A204.1 (cell line): ENCODE data around the gene GAB2.

ENCODE experiments used
- FAIRE-seq: peaks from 2 replicates; lab custom pipeline; 2012; peaks lifted over from hg19 to GRCh38; lab: Jason Lieb, UNC

The GAB2 gene

DNA sequence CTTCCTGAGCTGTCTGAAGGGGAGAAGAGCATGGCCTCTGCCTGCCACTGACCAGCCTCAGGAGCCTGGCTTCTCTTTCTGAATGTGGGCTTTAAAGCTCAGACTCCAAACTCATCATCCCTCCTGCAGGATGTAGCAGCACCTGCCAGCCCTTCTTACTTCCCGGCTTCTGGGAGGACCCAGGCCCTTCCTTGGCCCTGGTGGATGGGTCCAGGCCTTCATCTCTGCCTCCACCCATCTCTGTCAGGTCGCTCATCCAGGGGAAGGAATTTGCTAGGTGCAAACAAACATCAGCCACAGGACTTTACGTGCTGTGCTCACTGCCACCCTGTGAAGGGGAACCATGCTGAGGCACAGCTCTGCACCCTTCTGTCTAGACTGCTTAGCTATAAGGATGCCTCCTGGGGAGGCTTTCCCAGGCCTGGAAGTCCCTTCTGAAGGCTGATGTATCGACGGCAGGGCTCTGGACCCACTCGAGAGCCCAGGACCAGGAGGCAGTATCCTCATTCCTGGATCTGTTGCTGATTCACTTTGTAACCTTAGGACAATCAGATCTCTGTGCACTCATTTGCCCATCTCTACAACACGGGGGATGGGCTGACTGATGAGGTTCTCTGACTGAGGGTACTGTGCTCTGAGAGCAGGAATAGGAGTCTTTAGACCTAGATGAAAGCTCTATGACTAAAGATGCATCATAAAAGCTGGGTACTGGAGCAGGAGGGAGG lies 198.0 kb downstream of the GAB2 start:
- no peak for FAIRE-seq

DNA sequence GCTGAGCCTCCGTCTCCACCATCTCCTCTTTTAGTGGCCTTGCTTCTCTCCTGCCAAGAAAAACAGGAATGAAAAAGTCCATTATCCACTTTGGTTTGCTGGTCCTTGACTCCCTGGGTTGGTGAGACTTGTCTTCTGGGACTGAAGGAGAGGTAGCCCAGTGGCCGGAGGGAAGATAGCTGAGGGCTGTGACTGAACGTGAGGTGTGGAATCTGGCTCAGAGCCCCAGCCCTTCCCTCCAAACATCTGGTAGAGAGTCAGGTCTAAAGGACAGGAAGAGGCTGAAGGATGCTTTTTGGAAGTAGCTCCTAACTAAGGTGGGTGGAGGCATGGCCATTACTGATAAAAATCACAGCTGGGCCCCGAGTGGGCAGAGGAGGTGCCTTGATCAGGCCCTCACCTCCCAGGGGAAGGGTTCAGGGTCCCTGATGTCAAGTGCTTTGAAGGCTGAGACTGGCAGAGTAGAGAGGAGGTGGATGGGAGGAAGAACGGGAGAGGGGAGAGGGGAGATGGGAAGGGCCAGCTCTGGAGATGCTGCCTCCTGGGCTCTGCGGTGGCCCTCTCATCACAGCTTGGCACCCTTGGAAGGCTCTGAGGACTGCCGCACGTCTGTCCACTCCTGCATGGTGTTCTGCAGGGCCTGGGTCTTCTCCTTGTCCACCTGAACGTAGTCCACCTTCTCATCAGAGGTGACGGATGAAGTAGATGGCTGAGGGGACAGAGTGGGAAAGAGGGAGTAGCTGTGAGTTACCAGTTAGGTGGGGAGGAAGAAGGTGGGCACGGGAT lies 198.7 kb downstream of the GAB2 start:
- no peak for FAIRE-seq

DNA sequence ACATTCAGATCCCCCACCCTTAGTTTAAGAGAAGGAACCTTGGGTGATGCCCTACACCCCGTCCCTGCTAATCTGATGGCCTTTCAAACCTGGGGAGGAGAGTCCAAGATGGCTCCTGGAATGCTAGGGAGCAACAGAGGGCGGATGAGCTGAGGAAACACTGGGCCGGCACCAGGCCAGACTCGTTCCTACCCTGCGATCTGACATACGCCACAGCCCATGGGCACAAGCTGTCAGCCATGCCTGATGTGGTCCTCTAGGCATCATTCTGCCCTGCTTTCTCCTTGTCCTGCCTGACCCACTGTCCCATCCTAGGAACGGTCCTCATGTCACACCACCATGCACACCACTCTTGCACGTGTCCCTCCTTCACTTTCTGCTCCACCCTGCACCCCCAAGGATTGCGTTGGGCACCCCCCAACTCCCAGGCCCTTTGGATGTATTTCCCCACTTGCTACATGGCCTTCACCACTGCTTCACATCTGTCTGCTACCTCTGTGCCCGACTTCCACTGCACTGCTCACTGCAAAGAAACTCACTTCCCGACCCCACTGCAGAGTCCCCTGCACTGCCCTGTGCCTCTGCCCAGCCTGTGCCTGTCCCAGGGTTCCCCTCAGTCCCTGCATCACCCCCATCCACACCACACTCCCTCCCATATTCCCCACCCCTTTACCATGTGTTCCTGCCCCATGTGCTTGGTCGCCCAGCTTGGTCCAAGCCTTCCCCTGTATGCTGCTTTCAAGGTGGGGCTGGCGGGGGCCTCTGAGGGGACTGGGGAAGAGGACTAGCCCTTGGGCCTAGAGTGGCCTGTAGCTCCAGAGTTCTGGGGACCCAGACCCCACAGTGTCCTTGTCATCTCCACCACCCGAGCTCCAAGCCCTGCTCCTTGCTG lies 199.7 kb downstream of the GAB2 start:
- FAIRE-seq = no peak

DNA sequence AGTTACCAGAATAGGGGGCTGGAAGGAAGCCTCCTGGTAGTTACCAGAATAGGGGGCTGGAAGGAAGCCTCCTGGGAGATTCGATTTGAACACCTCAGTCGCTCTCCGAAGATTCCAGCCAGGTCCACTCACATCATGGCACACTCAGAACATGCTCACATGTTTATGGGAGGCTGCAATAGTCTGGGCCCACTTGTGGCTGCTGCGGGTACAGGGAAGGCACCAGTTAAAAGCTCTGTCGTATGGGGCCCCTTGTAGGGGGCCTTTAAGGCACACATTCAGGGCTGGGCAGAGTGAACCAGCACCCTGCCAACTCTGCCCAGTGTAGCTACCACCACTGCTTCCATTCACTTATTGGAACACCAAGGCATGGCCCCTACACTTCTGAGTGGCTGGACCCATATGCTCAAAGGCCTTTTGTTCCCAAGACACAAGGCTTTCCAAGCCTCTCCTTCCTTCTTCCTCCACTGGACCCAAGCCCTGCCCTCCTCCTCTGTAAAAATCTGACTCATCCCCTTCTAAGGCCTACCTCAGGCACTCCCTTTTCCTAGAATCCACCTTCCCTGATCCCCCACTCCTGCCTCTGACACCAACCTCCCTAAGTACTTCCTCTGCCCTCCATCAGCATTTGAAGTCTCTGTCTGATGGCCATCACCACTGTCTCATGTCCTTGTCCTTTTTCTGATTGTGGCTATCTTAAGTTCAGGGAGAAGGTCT lies 200.9 kb downstream of the GAB2 start:
- no peak for FAIRE-seq

DNA sequence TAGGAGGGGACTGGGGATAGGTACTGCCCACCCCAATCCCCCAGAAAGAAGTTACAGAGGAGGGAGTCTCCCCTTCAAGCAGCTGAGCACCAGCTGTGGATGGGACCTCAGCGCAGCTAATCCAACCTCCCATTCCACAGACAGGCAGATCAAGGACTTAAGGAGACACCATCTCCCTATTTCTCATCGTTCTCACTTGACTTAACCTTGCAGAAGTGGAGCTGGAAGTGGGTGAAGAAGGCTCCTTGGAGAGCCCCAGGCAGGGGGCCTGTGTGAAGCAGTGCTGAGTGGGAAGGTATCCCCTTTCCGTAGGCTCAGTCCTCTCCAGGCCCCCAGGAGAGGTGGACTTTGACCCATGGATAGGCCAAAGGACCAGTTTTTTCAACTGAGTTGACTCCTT lies 201.6 kb downstream of the GAB2 start:
- FAIRE-seq = no peak

DNA sequence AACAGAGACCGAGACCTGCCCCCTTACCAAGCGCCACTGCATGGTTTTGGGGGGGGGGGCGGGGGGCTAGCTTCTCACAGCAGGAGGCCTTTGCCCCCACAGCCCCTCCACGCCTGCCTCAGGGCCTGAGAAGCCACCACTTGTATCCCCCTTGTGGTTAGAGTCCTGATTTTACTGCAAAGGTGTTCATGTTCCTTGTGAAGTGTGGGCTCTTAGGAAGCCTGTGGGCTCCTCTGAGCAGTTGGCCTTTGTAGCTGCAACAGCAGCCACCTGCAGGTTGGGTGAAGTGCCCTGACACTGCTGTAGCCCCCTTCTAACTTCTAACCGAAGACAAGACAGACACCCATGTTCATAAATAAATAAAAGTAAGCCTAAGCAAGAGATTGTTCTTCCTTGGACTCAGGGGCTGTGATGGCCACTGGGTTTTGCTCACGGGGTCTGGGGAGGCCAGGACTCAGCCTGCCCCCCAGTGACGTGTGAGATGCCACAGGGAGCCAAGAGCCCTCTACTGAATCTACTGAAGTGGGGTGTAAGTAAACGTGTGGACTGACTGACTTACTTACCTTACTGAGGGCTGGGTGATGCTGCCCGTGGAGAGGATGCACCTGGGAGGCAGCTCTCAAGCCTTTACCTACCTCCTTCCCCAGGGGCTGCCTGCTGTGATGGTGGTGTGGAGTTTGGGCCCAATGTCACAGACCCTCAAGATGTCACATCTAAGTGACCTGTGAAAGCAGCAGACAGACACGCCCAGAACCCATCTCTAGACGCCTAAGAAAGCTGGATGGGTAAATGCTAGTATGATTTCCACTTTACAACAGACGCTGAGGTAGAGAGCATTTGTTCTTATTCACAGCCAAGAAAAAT lies 203.1 kb downstream of the GAB2 start:
- FAIRE-seq = no peak

DNA sequence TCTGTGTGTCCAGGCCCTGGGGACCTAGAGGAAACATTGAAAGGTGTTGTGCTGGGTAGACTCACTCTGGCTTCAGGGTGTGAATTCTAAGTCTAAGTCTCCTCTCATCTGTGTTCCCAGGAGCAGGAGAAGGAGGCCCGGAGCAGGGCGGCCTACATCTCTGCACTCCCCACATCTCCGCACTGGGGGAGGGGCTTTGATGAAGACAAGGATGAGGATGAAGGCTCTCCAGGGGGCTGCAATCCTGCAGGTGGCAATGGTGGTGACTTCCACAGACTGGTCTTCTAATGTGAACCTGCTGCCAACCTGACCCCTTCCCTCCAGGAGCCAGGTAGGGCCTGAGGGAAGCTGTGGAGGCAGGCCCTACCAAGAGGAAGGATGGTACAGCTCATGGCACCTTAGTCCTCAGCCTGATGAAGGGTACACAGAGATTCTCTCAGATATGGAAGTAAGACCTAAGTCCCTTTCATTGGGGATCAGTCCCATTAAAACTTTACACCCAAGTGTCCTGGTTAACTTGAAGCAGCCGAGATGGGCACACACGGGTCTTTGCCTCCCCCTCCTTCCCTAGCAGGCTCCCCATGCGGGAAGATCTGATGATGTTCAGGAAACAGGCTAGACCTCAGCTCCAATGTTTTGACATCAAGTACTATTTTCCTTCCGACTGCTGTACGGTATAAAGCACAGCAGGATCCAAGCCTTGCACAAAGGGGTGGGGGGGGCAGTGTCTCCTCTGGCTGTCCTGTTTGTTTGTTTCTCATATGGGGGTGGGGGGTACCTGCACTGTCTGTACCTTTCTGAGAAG lies 203.9 kb downstream of the GAB2 start:
- no peak for FAIRE-seq

DNA sequence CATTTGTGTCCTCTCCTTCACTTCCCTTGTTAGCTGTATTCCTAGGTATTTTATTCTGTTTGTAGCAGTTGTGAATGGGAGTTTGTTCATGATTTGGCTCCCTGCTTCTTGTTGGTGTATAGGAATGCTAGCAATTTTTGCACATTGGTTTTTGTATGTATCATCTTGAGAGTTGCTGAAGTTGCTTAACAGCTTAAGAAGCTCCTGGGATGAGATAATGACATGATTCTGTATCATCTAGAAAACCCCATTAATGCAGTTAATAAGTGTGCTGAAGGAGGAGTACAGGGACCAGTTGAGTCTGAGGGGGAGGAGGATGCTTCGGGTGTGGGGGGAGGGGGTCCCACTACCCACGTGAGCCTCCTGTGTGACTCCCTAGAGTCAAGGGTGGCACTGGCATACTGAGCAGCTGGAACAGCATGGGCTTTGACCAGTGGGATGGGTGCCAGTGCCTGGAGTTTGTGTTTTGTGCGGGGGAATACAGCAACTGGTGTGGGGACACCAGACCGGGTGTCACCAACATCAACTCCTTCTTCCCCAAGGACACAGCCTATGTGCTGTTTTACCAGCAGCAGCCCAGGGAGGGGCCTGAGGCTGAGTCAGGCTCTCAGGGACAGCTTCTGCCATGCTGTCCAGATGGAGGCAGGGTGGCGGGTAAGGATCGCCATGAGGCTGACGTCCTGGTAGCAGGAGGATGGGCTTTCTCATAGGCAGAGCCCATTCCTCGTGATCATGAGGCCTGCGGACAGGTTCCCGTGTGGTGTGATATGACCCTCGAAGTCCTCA lies 204.8 kb downstream of the GAB2 start:
- FAIRE-seq = no peak

DNA sequence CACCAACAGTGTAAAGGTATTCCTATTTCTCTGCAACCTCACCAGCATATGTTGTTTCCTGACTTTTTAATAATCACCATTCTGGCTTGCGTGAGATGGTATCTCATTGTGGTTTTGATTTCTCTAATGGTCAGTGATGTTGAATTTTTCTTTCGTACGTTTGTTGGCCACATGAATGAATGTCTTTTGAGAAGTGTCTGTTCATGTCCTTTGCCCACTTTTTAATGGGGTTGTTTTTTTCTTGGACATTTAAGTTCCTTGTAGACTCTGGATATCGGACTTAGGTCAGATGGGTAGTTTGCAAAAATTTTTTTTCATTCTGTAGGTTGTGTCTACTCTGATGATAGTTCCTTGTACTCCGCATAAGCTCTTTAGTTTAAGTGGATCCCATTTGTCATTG lies 206.1 kb downstream of the GAB2 start:
- FAIRE-seq = no peak

DNA sequence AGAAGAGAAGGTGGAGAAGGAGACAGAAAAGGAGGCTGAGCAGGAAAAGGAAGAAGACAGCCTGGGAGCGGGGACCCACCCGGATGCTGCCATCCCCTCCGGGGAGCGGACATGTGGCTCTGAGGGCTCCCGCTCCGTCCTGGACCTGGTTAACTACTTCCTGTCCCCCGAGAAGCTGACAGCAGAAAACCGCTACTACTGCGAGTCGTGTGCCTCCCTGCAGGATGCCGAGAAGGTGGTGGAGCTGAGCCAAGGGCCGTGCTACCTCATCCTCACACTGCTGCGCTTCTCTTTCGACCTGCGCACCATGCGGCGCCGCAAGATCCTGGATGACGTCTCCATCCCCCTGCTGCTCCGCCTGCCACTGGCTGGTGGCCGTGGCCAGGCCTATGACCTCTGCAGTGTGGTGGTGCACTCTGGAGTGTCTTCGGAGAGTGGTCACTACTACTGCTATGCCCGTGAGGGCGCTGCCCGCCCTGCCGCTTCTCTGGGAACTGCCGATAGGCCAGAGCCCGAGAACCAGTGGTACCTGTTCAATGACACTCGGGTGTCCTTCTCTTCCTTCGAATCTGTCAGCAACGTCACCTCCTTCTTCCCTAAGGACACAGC lies 207.5 kb downstream of the GAB2 start:
- no peak for FAIRE-seq

DNA sequence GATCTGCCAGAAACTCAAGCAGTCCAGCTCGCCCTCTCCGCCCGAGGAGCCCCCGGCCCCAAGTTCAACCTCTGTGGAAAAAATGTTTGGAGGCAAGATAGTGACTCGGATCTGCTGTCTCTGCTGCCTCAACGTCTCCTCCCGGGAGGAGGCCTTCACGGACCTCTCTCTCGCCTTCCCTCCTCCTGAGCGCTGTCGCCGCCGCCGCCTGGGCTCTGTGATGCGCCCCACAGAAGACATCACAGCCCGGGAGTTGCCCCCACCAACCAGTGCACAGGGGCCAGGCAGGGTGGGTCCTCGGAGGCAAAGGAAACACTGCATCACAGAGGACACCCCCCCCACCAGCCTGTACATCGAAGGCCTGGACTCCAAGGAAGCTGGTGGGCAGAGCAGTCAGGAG lies 208.1 kb downstream of the GAB2 start:
- no peak for FAIRE-seq

DNA sequence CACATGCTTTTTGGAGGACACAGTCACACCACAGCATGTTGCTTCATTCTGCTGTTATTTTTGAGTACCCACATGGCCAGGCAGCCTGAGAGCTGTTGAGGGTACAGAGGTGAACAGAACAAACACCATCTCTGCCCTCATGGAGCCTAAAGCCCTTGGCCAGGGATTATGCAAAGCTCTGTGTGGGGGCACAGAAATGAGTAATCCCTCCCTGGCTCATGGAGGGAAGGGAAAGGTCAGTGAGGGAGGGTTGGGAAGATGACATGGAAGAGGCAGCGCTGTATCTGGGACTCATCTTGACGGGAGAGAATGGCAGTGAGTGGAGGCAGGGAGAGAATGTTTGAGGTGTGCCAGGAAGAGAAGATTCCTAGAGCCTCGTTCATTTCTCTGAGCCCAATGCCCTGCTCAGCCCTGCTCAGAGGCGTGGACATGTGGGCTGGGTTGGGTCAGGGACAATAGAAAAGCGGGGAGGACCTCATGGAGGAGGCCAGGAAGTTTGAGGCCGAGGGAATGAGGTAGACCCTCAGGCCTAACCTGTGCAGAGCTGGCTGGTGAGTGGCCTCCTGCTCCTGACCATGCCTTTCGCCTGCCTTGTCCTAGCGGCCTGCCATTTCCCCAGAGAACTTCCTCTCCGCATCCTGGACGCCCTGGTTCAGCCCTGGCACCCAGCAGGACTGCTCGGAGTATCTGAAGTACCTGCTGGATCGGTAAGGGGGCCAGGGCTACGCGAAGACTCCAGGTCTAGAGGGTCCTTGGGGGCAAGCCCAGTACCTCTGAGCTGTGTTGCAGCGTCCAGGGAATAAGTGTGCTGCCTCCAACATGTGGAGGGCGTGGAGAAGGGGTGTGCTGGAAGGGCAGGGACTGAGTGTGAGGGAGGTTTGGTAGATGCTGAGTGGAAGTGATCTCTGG lies 209.1 kb downstream of the GAB2 start:
- FAIRE-seq = no peak

DNA sequence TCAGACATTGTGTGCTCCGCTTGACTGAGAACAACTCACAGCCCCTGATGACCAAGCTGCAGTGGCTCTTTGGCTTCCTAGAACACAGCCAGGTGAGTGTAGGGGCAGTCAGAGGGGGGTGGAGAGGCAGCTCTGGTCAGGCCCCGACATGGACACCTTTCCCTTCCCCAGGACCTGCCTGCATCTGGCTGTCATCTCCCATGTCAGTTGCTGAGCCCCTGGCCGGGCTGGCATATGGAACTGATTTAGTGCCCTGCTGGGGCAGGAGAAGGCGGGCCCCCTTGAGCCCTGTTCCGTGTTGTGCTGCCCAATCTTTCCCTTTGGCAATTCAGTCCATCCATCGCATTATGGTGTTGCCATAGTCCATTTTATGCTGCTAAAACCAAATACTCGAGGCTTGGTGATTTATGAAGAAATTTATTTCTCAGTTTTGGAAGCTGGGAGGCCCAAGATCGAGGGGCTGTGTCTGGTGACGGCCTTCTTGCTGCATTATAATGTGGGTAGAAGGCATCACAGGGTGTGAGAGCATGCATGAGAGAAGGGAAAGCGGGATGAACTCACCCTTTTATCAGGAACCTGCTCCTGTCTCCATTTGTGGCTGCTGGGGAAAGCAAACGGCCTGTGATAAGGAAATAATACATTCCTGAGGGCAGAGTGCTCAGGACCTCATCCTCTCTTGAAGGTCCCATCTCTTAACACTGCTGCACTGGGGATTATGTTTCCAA lies 209.9 kb downstream of the GAB2 start:
- FAIRE-seq = no peak

DNA sequence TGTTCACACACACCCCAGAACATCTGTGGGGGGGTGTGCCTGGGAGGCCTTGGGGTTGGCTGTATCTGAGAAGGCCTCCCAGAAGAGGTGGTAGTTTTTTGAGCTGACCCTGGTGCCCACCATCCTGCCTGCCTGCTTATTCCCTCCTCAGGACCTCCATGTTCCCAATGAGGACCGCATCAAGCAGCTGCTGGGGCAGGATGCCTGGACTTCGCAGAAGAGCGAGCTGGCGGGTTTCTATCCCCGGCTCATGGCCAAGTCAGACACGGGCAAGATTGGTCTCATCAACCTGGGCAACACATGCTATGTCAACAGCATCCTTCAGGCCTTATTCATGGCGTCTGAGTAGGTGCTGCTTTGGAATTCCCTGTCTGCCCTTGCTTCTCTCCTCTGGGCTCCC lies 211.9 kb downstream of the GAB2 start:
- FAIRE-seq = no peak

DNA sequence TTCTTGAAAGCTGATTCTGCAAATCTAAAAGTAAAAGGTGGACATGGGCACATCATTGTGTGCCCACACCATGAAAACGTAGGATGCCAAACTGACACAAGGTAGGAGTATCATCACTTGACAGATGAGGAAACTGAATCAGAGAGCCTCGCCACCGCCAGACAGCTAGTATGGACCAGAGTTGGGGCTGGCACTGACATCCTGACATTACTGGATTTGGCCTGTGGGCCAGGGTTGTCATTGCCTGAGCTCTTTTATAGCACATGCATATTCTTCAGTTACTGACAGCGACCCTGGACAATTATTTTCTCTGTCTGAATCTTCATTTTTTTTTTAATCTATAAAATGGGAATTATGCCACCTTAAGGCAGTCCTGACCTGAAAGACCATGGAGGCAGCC lies 212.4 kb downstream of the GAB2 start:
- FAIRE-seq = no peak

DNA sequence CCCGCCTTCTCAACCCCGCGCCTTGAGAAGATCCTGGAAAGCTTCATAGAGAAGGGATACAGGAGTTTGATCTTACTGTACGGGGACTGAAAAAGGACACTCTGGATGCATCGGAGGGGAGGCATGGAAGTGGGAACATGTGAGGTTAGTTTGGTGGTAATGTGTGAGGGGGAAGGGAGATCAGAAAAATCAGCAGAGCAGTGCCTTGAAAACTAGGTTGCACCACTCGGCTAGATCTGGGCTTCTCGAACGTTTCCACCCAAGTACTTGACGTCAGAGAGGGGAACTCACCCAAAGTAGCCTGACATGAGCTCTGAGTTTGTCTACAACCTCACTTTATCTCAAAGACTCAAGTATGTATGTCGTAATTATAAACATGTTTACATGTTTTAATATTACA lies 214.4 kb downstream of the GAB2 start:
- FAIRE-seq = no peak

DNA sequence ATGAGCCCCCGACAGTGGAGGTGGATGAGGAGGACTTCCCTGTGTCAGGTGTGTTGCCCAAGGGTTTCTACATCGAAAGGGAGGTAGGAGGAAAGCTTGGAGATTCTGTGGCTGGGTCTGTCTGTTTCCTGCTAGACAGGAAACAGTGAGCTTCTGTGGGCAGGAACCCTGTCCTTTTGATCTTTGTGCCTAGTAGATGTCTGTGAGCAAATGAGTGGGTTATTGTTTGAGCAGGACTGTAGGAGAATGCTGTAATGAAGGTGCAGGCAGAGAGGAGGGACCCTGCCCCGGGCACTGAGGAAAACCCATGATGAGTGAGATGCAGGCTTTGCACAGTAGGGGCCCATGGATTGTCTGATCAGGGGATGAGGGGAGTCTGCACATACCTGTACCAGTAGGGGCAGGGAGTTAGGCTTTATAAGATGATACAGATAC lies 214.9 kb downstream of the GAB2 start:
- FAIRE-seq = no peak
